DOHH2 (cell line): ENCODE results near the gene CYP2S1.
"Not testable (repeated sequence)": the region's sequence is repeated elsewhere in the genome, so short reads cannot be mapped to it uniquely, and the experiment has no call there.

Source experiments
- H3F3A ChIP-seq: fragments of 200-600 bp; sonication (generic), shearing (Covaris generic); 2 replicates; pipeline ENCODE4 v1.6.0; 2016; ENCODE audit warnings: antibody characterized with exemption, mild to moderate bottlenecking; ENCODE audit not compliant: control insufficient read depth, insufficient read depth
- H3K27ac ChIP-seq: fragments of 200-600 bp; sonication (generic); 2 replicates; pipeline ENCODE4 v1.5.1; 2014; ENCODE audit warnings: low read depth, mild to moderate bottlenecking, low read length, moderate library complexity
- H3K27me3 ChIP-seq: fragments of 200-600 bp; sonication (generic); 2 replicates; pipeline ENCODE4 v1.6.1; 2014; ENCODE audit warnings: mild to moderate bottlenecking, low read length, mixed read lengths; ENCODE audit not compliant: control insufficient read depth
- H3K36me3 ChIP-seq: fragments of 200-600 bp; sonication (generic); 2 replicates; pipeline ENCODE4 v1.6.1; 2014; ENCODE audit warnings: mild to moderate bottlenecking, low read length, moderate library complexity, mixed read lengths; ENCODE audit not compliant: control insufficient read depth
- H3K4me1 ChIP-seq: fragments of 200-600 bp; sonication (generic); 2 replicates; pipeline ENCODE4 v1.6.1; 2014; ENCODE audit warnings: mild to moderate bottlenecking, low read length, mixed read lengths; ENCODE audit not compliant: control insufficient read depth
- H3K4me2 ChIP-seq: fragments of 200-600 bp; sonication (generic); 2 replicates; pipeline ENCODE4 v1.6.0; 2014; ENCODE audit warnings: mild to moderate bottlenecking, low read length, moderate library complexity
- H3K4me3 ChIP-seq: fragments of 200-600 bp; sonication (generic); 2 replicates; pipeline ENCODE4 v1.5.1; 2014; ENCODE audit warnings: mild to moderate bottlenecking, low read length, mixed read lengths
- H3K79me2 ChIP-seq: fragments of 200-600 bp; sonication (generic); 2 replicates; pipeline ENCODE4 v1.6.1; 2014; ENCODE audit warnings: mild to moderate bottlenecking, low read length, mixed read lengths; ENCODE audit not compliant: control insufficient read depth
- H3K9me2 ChIP-seq: fragments of 200-600 bp; sonication (generic); replicated peaks from 2 replicates; pipeline ENCODE4 v1.6.1; 2014; ENCODE audit warnings: mild to moderate bottlenecking, low read length, mixed read lengths; ENCODE audit not compliant: control insufficient read depth
- H3K9me3 ChIP-seq: fragments of 200-600 bp; sonication (generic); 2 replicates; pipeline ENCODE4 v1.6.1; 2014; ENCODE audit warnings: antibody characterized with exemption, low read length, mixed read lengths; ENCODE audit not compliant: control insufficient read depth, insufficient read depth
- H4K20me1 ChIP-seq: fragments of 200-600 bp; sonication (generic); 2 replicates; pipeline ENCODE4 v1.6.0; 2014; ENCODE audit warnings: low read depth, mild to moderate bottlenecking, antibody characterized with exemption, low read length, moderate library complexity; ENCODE audit not compliant: control insufficient read depth, insufficient read depth
- CTCF ChIP-seq: fragments of 200-600 bp; sonication (generic); IDR thresholded peaks from one replicate; pipeline ENCODE4 v1.5.1; 2014; ENCODE audit warnings: antibody characterized with exemption, mild to moderate bottlenecking, low read depth, low read length; ENCODE audit not compliant: poor library complexity, severe bottlenecking
- EZH2phosphoT487 ChIP-seq: fragments of 200-600 bp; sonication (generic); IDR thresholded peaks from 2 replicates; pipeline ENCODE4 v1.6.1; 2017; ENCODE audit warnings: borderline replicate concordance, mild to moderate bottlenecking, antibody characterized with exemption, low read length, moderate library complexity, mixed read lengths

CYP2S1 gene

GRCh38 chr19:41192574-41193429, at the start of gene CYP2S1:
TSS of gene CYP2S1 (plus strand) at chr19:41193219. CDS start at chr19:41193265, 46 bp downstream.
- H3K9me2 ChIP-seq: no peaks in the 10 kb centered on the region
- no peak within 1 kb of the TSS for H3K4me2 ChIP-seq
- H3K9me3 ChIP-seq: no peaks in the 10 kb centered on the region
- H3K27ac ChIP-seq: no peak within 1 kb of the TSS
- H3K4me3 ChIP-seq: no peak within 1 kb of the TSS
- H3K4me1 ChIP-seq: no peaks in the 10 kb centered on the region
- no peaks in the 10 kb centered on the region for H3K36me3 ChIP-seq
- H3F3A ChIP-seq: no peaks in the 10 kb centered on the region
- H3K27me3 ChIP-seq: no peaks in the 10 kb centered on the region
- H3K79me2 ChIP-seq: no peaks in the 10 kb centered on the region
- H4K20me1 ChIP-seq: no peaks in the 10 kb centered on the region
- TF ChIP-seq CTCF (no peak), EZH2phosphoT487 (no peak)

GRCh38 chr19:41144403-41144802, 48.6 kb upstream of the CYP2S1 start:
- Histone ChIP-seq H3K36me3 (no peaks in the 10 kb centered on the region), H3F3A (no peaks in the 10 kb centered on the region), H3K27me3 (no peaks in the 10 kb centered on the region), H3K9me2 (no peaks in the 10 kb centered on the region), H3K4me3 (no peak overlapping the region), H3K9me3 (no peaks in the 10 kb centered on the region), H3K4me2 (no peak overlapping the region), H3K27ac (no peak overlapping the region), H3K4me1 (no peaks in the 10 kb centered on the region), H4K20me1 (no peaks in the 10 kb centered on the region), H3K79me2 (no peaks in the 10 kb centered on the region)
- TF ChIP-seq EZH2phosphoT487: no peak
- TF ChIP-seq CTCF: peak; percentile 81

- Histone ChIP-seq H3K9me3 (no peaks in the 10 kb centered on the region), H3K79me2 (no peaks in the 10 kb centered on the region), H3K27me3 (no peaks in the 10 kb centered on the region), H3K4me3 (no peak overlapping the region), H3K4me2 (no peak overlapping the region), H4K20me1 (no peaks in the 10 kb centered on the region), H3K9me2 (no peaks in the 10 kb centered on the region), H3K36me3 (no peaks in the 10 kb centered on the region), H3K4me1 (no peaks in the 10 kb centered on the region), H3K27ac (no peak overlapping the region), H3F3A (no peaks in the 10 kb centered on the region)
- TF ChIP-seq CTCF (no peak), EZH2phosphoT487 (no peak)
Measured at GRCh38 chr19:41149831-41150230, 43.2 kb upstream of the CYP2S1 start.

- not testable (repeated sequence) for H3K9me2 ChIP-seq, H3K79me2 ChIP-seq, H3K27me3 ChIP-seq, H3K9me3 ChIP-seq, H3F3A ChIP-seq, H3K36me3 ChIP-seq, H4K20me1 ChIP-seq, H3K4me1 ChIP-seq, H3K4me3 ChIP-seq, H3K27ac ChIP-seq, H3K4me2 ChIP-seq
Measured at GRCh38 chr19:41150986-41151385, 42.0 kb upstream of the CYP2S1 start.
